A549 (cell line): Measurements from ENCODE around the gene UBA7. TPM values are rescaled to one million over a fixed set of nuclear protein-coding genes. Genes with fewer than 3 reads are reported as not detected.

Source experiments
- ATAC-seq, 2 experiments: fragments of 200-7000 bp in 1 of 2; fragments of >200 bp in 1 of 2; cut with Nextera tagmentation in 1 of 2; cut with Tn5 transposase in 1 of 2; 3 replicates each; pipeline versions ENCODE4 v1.8.0 to v1.9.1; 2018 to 2020; ENCODE audit warnings: mild to moderate bottlenecking in 1 of 2, moderate library complexity in 1 of 2
- CTCF ChIA-PET: fragments of 300-600 bp; sonication (Branson Sonifier 250); formaldehyde crosslinking; extraction: SDS; loops from one replicate; lab custom pipeline; 2021; ENCODE audit warnings: antibody characterized with exemption, inconsistent platforms; lab: Yijun Ruan, JAX
- POLR2A ChIA-PET: fragments of 350-600 bp; formaldehyde crosslinking; extraction: SDS; loops from one replicate; lab custom pipeline; 2021; ENCODE audit warnings: antibody characterized with exemption, inconsistent platforms; lab: Yijun Ruan, JAX
- DNase-seq, 2 experiments: peaks; one replicate each; pipeline versions ENCODE4 v3.0.0 to v3.0.0-alpha.2; 2011 to 2016; ENCODE audit warnings: low read depth in 1 of 2, low spot score in 1 of 2
- FAIRE-seq: peaks from 2 replicates; lab custom pipeline; 2011; peaks lifted over from hg19 to GRCh38; lab: Jason Lieb, UNC
- H3K27ac ChIP-seq, 2 experiments: fragments of >200 bp; sonication (Bioruptor Twin); formaldehyde crosslinking; 3 replicates each; pipeline ENCODE4 v1.5.1; 2016 to 2017
- H3K4me1 ChIP-seq: fragments of >200 bp; sonication (Bioruptor Twin); formaldehyde crosslinking; 3 replicates; pipeline ENCODE4 v1.6.1; 2016
- H3K4me2 ChIP-seq: fragments of >200 bp; sonication (Bioruptor Twin); formaldehyde crosslinking; 3 replicates; pipeline ENCODE4 v1.6.1; 2016
- H3K4me3 ChIP-seq: fragments of >200 bp; sonication (Bioruptor Twin); formaldehyde crosslinking; 3 replicates; pipeline ENCODE4 v1.5.1; 2016
- H3K9me3 ChIP-seq: fragments of >200 bp; sonication (Bioruptor Twin); formaldehyde crosslinking; 3 replicates; pipeline ENCODE4 v1.6.1; 2016
- CEBPB ChIP-seq, 2 experiments: fragments of >200 bp in 1 of 2; sonication (Bioruptor Twin) in 1 of 2; formaldehyde crosslinking in 1 of 2; IDR thresholded peaks; 2 replicates each; pipeline ENCODE4 v1.6.1; 2012 to 2016
- CHD2 ChIP-seq: fragments of 150-350 bp; IDR thresholded peaks from 2 replicates; pipeline ENCODE4 v1.6.1; 2014; ENCODE audit warnings: low read length; ENCODE audit not compliant: partially characterized antibody
- CHD4 ChIP-seq: fragments of 200-600 bp; sonication (generic); IDR thresholded peaks from 2 replicates; pipeline ENCODE4 v1.6.1; 2016; ENCODE audit warnings: antibody characterized with exemption, mild to moderate bottlenecking, borderline replicate concordance
- EHF ChIP-seq: fragments of 250-450 bp; sonication (Bioruptor Pico); IDR thresholded peaks from 2 replicates; pipeline ENCODE4 v1.5.0; 2020; ENCODE audit warnings: mild to moderate bottlenecking
- EHMT2 ChIP-seq: fragments of 200-600 bp; sonication (generic); IDR thresholded peaks from 2 replicates; pipeline ENCODE4 v1.6.1; 2016; ENCODE audit warnings: antibody characterized with exemption, low read depth, mild to moderate bottlenecking, moderate library complexity
- HOXB5 ChIP-seq: fragments of 250-450 bp; sonication (Bioruptor Pico); IDR thresholded peaks from 2 replicates; pipeline ENCODE4 v1.5.0; 2020; ENCODE audit warnings: mild to moderate bottlenecking, moderate library complexity
- KDM1A ChIP-seq: fragments of 200-600 bp; sonication (generic); IDR thresholded peaks from 2 replicates; pipeline ENCODE4 v1.6.1; 2016; ENCODE audit warnings: low read depth, mild to moderate bottlenecking
- MAFK ChIP-seq: fragments of 450-650 bp; IDR thresholded peaks from 2 replicates; pipeline ENCODE4 v1.6.1; 2014; ENCODE audit not compliant: partially characterized antibody
- NFE2L2 ChIP-seq: fragments of 150-350 bp; conservative IDR thresholded peaks from 2 replicates; pipeline ENCODE4 v1.6.1; 2014; ENCODE audit warnings: low read length
- NR3C1 ChIP-seq: fragments of >200 bp; sonication (Bioruptor Twin); formaldehyde crosslinking; IDR thresholded peaks from 3 replicates; pipeline ENCODE4 v1.6.1; 2017
- POLR2AphosphoS2 ChIP-seq: conservative IDR thresholded peaks from 2 replicates; pipeline ENCODE4 v1.6.1; 2012; ENCODE audit warnings: low read length, improper control_type of control experiment, inconsistent platforms
- RAD21 ChIP-seq, 2 experiments: fragments of >200 bp in 1 of 2; sonication (Bioruptor Twin) in 1 of 2; formaldehyde crosslinking in 1 of 2; IDR thresholded peaks in 1 of 2; conservative IDR thresholded peaks in 1 of 2; 2 replicates in 1 of 2; 3 replicates in 1 of 2; pipeline ENCODE4 v1.6.1; 2012 to 2018; ENCODE audit warnings: inconsistent platforms in 1 of 2
- RFX5 ChIP-seq: fragments of 450-650 bp; IDR thresholded peaks from 2 replicates; pipeline ENCODE4 v1.7.1; 2014; ENCODE audit warnings: antibody characterized with exemption, mild to moderate bottlenecking, moderate library complexity
- TFCP2L1 ChIP-seq: fragments of 250-450 bp; sonication (Bioruptor Pico); IDR thresholded peaks from 2 replicates; pipeline ENCODE4 v1.5.0; 2021; ENCODE audit warnings: mild to moderate bottlenecking
- TP53 ChIP-seq: fragments of 250-450 bp; sonication (Bioruptor Pico); IDR thresholded peaks from 2 replicates; pipeline ENCODE4 v1.5.0; 2021; ENCODE audit warnings: mild to moderate bottlenecking, moderate library complexity
- ZNF302 ChIP-seq: fragments of 250-450 bp; sonication (Bioruptor Pico); IDR thresholded peaks from 2 replicates; pipeline ENCODE4 v1.9.0; 2021; ENCODE audit warnings: inconsistent platforms, mild to moderate bottlenecking, moderate library complexity
- WGBS: methylation state at CpG from one replicate; pipeline ENCODE4 v1.1.6; 2017; ENCODE audit errors: missing lambda C conversion rate; 5-methylcytosine and 5-hydroxymethylcytosine counted together
- polyA plus RNA-seq, 4 experiments: library from polyadenylated mRNA; depleted of rRNA in 3 of 4; stranded (reverse); fragments of >200 nt; fragmentation: RNase III in 1 of 4; extraction: RNeasy Plus Mini Kit Qiagen cat#74134 plus additional on column Dnase treatment in 1 of 4; gene quantifications; 2 replicates in 3 of 4; 3 replicates in 1 of 4; pipeline ENCODE4 v1.2.3, GENCODE V29; 2011 to 2017
- TF ChIP-seq, protein P1 (sequence below): fragments of 450-650 bp; IDR thresholded peaks from 2 replicates; pipeline ENCODE4 v1.6.1; 2014; ENCODE audit warnings: antibody characterized with exemption
- TF ChIP-seq, protein P2 (sequence below): fragments of 250-450 bp; sonication (Bioruptor Pico); IDR thresholded peaks from 2 replicates; pipeline ENCODE4 v1.5.0; 2020; ENCODE audit warnings: low read depth, mild to moderate bottlenecking, moderate library complexity
- TF ChIP-seq, protein P3 (sequence below): fragments of 150-350 bp; IDR thresholded peaks from 2 replicates; pipeline ENCODE4 v1.6.1; 2014; ENCODE audit warnings: low read depth, mild to moderate bottlenecking, low read length
- TF ChIP-seq, protein P4 (sequence below): fragments of 250-450 bp; sonication (Bioruptor Pico); IDR thresholded peaks from 2 replicates; pipeline ENCODE4 v1.5.0; 2021; ENCODE audit warnings: mild to moderate bottlenecking, moderate library complexity, borderline replicate concordance
- TF ChIP-seq, protein P5 (sequence below): fragments of >200 bp; sonication (Bioruptor Twin); formaldehyde crosslinking; IDR thresholded peaks from 3 replicates; pipeline ENCODE4 v1.6.1; 2016

Gene UBA7
- polyA plus RNA-seq, 2 of the 4 experiments (the other 2 are of a cell fraction): 0.22 to 0.54 TPM

DNA sequence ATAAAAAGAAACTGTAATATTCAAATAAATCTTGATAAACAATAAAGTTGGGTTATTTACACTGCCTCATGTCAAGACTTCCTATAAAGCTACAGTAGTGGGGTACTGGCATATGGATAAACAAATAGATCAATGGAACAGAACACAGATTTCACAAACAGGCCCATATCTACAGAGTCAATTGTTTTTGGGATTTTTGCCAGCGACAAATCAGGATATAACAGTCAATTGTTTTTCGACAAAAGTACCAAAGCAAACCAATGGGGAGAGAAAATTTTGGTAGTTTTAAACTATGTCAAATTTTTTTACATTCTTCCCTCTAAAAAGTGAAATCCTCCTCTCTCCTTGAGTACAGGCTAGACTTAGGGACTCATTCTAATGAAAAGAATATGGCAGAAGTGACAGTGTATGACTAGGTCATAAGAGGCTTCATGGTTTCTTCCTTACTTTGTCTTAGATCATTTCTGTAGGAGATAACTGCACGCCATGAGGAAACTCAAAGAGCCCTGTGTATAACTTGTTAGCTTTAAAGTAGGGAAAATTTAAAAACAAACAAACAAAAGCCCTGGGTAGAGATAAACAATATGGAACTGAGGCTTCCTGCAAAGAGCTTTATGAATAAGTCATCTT lies 44.4 kb downstream of the UBA7 start:
- POLR2A ChIA-PET: no interaction called here
- Histone ChIP-seq H3K4me1 (peaks cover 3% of the 10 kb centered on the region; the same call in 2 of the 3 replicates), H3K4me2 (no peak overlapping the region), H3K4me3 (no peak overlapping the region), H3K27ac (no peak overlapping the region), H3K9me3 (no peaks in the 10 kb centered on the region)
- WGBS: 92% methylated on average over 3 of the region's 3 CpGs
- ATAC-seq: no peak
- CTCF ChIA-PET: interaction anchor here (0.8 to 1.2 kb wide), 2 partner anchors 27 to 69 kb away, joined by 3 to 5 read pairs; no protein-coding TSS in a partner anchor
- no peak for FAIRE-seq
- no peak for DNase-seq
- TF ChIP-seq MAFK (no peak), TP53 (CRISPR knock-in tag) (no peak), NR3C1 (no peak), RFX5 (no peak), CHD4 (no peak), NFE2L2 (no peak), ZNF302 (CRISPR knock-in tag) (no peak), EHF (CRISPR knock-in tag) (no peak), CEBPB (IDR thresholded peaks at IDR 0.05) (no peak), TFCP2L1 (CRISPR knock-in tag) (no peak), RAD21 (conservative IDR thresholded peaks at IDR 0.05 in 1 of 2, IDR thresholded peaks at IDR 0.05 in 1 of 2) (no peak), POLR2AphosphoS2 (no peak), KDM1A (no peak)
- TF ChIP-seq, protein P1, sequence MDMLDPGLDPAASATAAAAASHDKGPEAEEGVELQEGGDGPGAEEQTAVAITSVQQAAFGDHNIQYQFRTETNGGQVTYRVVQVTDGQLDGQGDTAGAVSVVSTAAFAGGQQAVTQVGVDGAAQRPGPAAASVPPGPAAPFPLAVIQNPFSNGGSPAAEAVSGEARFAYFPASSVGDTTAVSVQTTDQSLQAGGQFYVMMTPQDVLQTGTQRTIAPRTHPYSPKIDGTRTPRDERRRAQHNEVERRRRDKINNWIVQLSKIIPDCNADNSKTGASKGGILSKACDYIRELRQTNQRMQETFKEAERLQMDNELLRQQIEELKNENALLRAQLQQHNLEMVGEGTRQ: no peak
- TF ChIP-seq, protein P2, sequence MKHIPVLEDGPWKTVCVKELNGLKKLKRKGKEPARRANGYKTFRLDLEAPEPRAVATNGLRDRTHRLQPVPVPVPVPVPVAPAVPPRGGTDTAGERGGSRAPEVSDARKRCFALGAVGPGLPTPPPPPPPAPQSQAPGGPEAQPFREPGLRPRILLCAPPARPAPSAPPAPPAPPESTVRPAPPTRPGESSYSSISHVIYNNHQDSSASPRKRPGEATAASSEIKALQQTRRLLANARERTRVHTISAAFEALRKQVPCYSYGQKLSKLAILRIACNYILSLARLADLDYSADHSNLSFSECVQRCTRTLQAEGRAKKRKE (CRISPR knock-in tag): no peak
- TF ChIP-seq, protein P3, sequence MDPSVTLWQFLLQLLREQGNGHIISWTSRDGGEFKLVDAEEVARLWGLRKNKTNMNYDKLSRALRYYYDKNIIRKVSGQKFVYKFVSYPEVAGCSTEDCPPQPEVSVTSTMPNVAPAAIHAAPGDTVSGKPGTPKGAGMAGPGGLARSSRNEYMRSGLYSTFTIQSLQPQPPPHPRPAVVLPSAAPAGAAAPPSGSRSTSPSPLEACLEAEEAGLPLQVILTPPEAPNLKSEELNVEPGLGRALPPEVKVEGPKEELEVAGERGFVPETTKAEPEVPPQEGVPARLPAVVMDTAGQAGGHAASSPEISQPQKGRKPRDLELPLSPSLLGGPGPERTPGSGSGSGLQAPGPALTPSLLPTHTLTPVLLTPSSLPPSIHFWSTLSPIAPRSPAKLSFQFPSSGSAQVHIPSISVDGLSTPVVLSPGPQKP: no peak

DNA sequence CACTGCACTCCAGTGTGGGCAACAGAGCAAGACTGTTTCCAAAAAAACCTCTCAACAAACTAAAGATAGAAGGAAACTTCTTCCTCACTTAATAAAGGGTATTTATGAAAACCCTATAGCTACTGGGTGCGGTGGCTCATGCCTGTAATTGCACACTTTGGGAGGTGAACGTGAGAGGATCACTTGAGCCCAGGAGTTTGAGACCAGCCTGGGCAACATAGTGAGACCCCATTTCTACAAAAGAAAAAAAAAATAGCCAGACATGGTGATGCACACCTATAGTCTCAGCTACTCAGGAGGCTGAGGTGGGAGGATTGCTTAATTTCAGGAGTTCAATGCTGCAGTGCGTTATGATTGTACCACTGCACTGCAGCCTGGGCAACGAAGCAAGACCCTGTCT lies 49.8 kb downstream of the UBA7 start:
- ChIA-PET POLR2A (no interaction called here), CTCF (interaction anchor here (0.5 kb wide), 1 partner anchor 25 kb away, joined by 3 read pairs; no protein-coding TSS in a partner anchor)
- no peak for TF ChIP-seq NFE2L2
- TF ChIP-seq HOXB5 (CRISPR knock-in tag): no peak
- TF ChIP-seq ZNF302 (CRISPR knock-in tag): no peak
- TF ChIP-seq, protein P4, sequence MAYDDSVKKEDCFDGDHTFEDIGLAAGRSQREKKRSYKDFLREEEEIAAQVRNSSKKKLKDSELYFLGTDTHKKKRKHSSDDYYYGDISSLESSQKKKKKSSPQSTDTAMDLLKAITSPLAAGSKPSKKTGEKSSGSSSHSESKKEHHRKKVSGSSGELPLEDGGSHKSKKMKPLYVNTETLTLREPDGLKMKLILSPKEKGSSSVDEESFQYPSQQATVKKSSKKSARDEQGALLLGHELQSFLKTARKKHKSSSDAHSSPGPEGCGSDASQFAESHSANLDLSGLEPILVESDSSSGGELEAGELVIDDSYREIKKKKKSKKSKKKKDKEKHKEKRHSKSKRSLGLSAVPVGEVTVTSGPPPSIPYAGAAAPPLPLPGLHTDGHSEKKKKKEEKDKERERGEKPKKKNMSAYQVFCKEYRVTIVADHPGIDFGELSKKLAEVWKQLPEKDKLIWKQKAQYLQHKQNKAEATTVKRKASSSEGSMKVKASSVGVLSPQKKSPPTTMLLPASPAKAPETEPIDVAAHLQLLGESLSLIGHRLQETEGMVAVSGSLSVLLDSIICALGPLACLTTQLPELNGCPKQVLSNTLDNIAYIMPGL (CRISPR knock-in tag): no peak
- no peak for TF ChIP-seq CHD2
- no peak for TF ChIP-seq EHMT2
- TF ChIP-seq, protein P5, sequence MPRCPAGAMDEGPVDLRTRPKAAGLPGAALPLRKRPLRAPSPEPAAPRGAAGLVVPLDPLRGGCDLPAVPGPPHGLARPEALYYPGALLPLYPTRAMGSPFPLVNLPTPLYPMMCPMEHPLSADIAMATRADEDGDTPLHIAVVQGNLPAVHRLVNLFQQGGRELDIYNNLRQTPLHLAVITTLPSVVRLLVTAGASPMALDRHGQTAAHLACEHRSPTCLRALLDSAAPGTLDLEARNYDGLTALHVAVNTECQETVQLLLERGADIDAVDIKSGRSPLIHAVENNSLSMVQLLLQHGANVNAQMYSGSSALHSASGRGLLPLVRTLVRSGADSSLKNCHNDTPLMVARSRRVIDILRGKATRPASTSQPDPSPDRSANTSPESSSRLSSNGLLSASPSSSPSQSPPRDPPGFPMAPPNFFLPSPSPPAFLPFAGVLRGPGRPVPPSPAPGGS: no peak
- FAIRE-seq (no peak), ATAC-seq (no peak), DNase-seq (no peak)
- Histone ChIP-seq H3K27ac (no peak overlapping the region), H3K4me2 (no peak overlapping the region), H3K9me3 (no peaks in the 10 kb centered on the region), H3K4me1 (no peaks in the 10 kb centered on the region), H3K4me3 (no peak overlapping the region)
- WGBS: 94% methylated on average over 4 of the region's 4 CpGs
